GM12878 (cell line): ENCODE measurements around the gene CHERP. TPM values are rescaled to one million over a fixed set of nuclear protein-coding genes. Genes with fewer than 3 reads are reported as not detected.

Source experiments
- BCL11A ChIP-seq: IDR thresholded peaks from 2 replicates; pipeline ENCODE4 v1.6.1; 2011; ENCODE audit warnings: low read depth, low read length
- CBFB ChIP-seq: IDR thresholded peaks from 2 replicates; pipeline ENCODE4 v1.6.1; 2016; ENCODE audit warnings: antibody characterized with exemption, low read depth
- CBX3 ChIP-seq: fragments of 200-600 bp; sonication (generic); IDR thresholded peaks from 2 replicates; pipeline ENCODE4 v1.6.1; 2016; ENCODE audit warnings: low read depth, borderline replicate concordance
- CREM ChIP-seq: IDR thresholded peaks from 2 replicates; pipeline ENCODE4 v1.6.1; 2014; ENCODE audit warnings: antibody characterized with exemption, low read depth
- DPF2 ChIP-seq: fragments of 450-650 bp; IDR thresholded peaks from 2 replicates; pipeline ENCODE4 v1.6.1; 2017; ENCODE audit warnings: mild to moderate bottlenecking
- EGR1 ChIP-seq, 2 experiments: IDR thresholded peaks; 1 replicate in 1 of 2; 2 replicates in 1 of 2; pipeline ENCODE4 v1.6.1; 2011 to 2012; ENCODE audit warnings: low read depth in 2 of 2, low read length in 2 of 2, borderline replicate concordance in 1 of 2, mild to moderate bottlenecking in 1 of 2, moderate library complexity in 1 of 2
- FOXM1 ChIP-seq: IDR thresholded peaks from 2 replicates; pipeline ENCODE4 v1.6.1; 2012; ENCODE audit warnings: low read depth, mild to moderate bottlenecking, inconsistent platforms, low read length, moderate library complexity
- GABPA ChIP-seq: IDR thresholded peaks from 2 replicates; pipeline ENCODE4 v1.6.1; 2014; ENCODE audit warnings: antibody characterized with exemption, low read depth, mild to moderate bottlenecking, inconsistent platforms
- NFYA ChIP-seq: IDR thresholded peaks from 2 replicates; pipeline ENCODE4 v1.6.1; 2011; ENCODE audit warnings: low read depth, mild to moderate bottlenecking, low read length, improper control_type of control experiment, borderline replicate concordance
- NRF1 ChIP-seq: conservative IDR thresholded peaks from 2 replicates; pipeline ENCODE4 v1.6.1; 2011; ENCODE audit warnings: mild to moderate bottlenecking, low read depth, low read length, improper control_type of control experiment
- PAX8 ChIP-seq: fragments of 450-650 bp; IDR thresholded peaks from 2 replicates; pipeline ENCODE4 v1.6.1; 2017; ENCODE audit warnings: mild to moderate bottlenecking, moderate library complexity
- RUNX3 ChIP-seq: IDR thresholded peaks from 2 replicates; pipeline ENCODE4 v1.6.1; 2012; ENCODE audit warnings: low read length, inconsistent platforms
- SMAD1 ChIP-seq: fragments of 450-650 bp; IDR thresholded peaks from 2 replicates; pipeline ENCODE4 v1.6.1; 2018; ENCODE audit warnings: mild to moderate bottlenecking, low read depth; ENCODE audit not compliant: partially characterized antibody
- SMAD5 ChIP-seq: IDR thresholded peaks from 2 replicates; pipeline ENCODE4 v1.6.1; 2016; ENCODE audit warnings: antibody characterized with exemption, low read depth
- STAT1 ChIP-seq: fragments of 450-650 bp; conservative IDR thresholded peaks from 2 replicates; pipeline ENCODE4 v1.6.1; 2014; ENCODE audit warnings: antibody characterized with exemption, mild to moderate bottlenecking
- ZBED1 ChIP-seq: IDR thresholded peaks from 2 replicates; pipeline ENCODE4 v1.6.1; 2016; ENCODE audit warnings: borderline replicate concordance
- ZZZ3 ChIP-seq: IDR thresholded peaks from 2 replicates; pipeline ENCODE4 v1.6.1; 2011; ENCODE audit warnings: low read depth; ENCODE audit not compliant: control insufficient read depth, insufficient read length
- polyA plus RNA-seq, 11 experiments: library from polyadenylated mRNA; depleted of rRNA in 4 of 11; unstranded in 6 of 11; stranded (reverse) in 5 of 11; fragments of >200 nt; fragmentation: Nextera tagmentation in 4 of 11; fragmentation: Illumina TruSeq in 1 of 11; extraction: Ambion mirVana in 4 of 11; extraction: Trizol in 1 of 11; gene quantifications; 1 replicate in 1 of 11; 2 replicates in 10 of 11; pipeline versions ENCODE4 v1.2.1 to v1.2.3, GENCODE V29; 2011 to 2016; ENCODE audit warnings: inconsistent platforms in 2 of 11, missing spikeins in 2 of 11, low read depth in 1 of 11
- total RNA-seq, 4 experiments: library from RNA; depleted of rRNA in 3 of 4; stranded (reverse); fragments of >200 nt in 3 of 4; fragmentation: Illumina TruSeq in 1 of 4; extraction: Trizol in 1 of 4; gene quantifications; 2 replicates each; pipeline versions ENCODE4 v1.2.1 to v1.2.3, GENCODE V29; 2013 to 2021
- TF ChIP-seq, protein P1 (sequence below): fragments of 450-650 bp; IDR thresholded peaks from 2 replicates; pipeline ENCODE4 v1.6.1; 2018; ENCODE audit warnings: borderline replicate concordance, mild to moderate bottlenecking; ENCODE audit not compliant: partially characterized antibody
- TF ChIP-seq, protein P2 (sequence below): fragments of 450-650 bp; formaldehyde crosslinking; IDR thresholded peaks from 2 replicates; pipeline ENCODE4 v1.4.0; 2020; ENCODE audit warnings: mild to moderate bottlenecking, moderate library complexity
- TF ChIP-seq, protein P3 (sequence below): fragments of 450-650 bp; conservative IDR thresholded peaks from 2 replicates; pipeline ENCODE4 v1.6.1; 2017; ENCODE audit warnings: mild to moderate bottlenecking, moderate library complexity
- TF ChIP-seq, protein P4 (sequence below): IDR thresholded peaks from 2 replicates; pipeline ENCODE4 v1.6.1; 2012; ENCODE audit warnings: low read depth, low read length, improper control_type of control experiment

The CHERP gene
- total and polyA plus RNA-seq, 10 of the 15 experiments (the other 5 are each of a cell fraction or from before 2014, with no cell fraction given) = 0.66 to 65.3 (median 12.2) TPM

DNA sequence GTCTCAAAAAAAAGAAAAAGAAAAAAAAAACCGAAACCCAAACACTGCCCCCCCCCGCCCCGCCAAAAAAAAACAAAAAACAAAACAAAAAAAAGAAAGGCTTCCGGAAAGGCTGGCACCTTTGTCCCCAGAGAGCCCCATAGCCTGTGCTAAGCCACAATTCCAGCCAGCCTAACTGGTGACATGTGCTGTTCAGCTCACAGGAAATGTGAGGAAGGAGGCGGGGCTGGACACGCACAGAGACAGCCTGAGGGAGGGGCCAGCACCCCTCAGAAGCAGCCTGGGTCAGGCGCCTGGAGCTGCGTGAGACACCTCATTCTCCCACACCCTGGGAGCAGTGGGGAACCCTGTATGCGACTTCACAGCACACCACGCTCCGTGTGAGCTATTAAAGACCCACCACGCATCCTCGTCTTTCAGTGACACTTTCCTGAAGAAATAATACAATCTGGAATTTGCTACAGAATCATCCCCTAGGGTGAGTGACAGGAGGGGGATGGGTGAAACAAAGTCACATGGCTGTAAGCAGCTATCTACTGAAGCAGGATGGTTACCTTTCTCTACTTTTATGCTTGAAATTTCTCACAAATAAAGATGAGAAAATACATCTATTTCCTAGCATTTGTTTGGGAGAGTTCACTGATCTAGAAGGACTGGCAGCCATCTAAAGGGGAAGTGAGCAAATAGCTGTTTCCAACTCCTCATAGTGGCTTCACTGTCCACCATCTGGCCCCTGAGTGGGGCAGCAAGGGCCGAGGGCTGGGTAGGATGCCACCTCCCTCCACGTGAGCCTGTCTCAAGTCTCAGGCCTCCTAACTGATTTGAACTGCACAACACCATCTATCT, 42.2 kb upstream of the CHERP start (continued):
- TF ChIP-seq, protein P1, sequence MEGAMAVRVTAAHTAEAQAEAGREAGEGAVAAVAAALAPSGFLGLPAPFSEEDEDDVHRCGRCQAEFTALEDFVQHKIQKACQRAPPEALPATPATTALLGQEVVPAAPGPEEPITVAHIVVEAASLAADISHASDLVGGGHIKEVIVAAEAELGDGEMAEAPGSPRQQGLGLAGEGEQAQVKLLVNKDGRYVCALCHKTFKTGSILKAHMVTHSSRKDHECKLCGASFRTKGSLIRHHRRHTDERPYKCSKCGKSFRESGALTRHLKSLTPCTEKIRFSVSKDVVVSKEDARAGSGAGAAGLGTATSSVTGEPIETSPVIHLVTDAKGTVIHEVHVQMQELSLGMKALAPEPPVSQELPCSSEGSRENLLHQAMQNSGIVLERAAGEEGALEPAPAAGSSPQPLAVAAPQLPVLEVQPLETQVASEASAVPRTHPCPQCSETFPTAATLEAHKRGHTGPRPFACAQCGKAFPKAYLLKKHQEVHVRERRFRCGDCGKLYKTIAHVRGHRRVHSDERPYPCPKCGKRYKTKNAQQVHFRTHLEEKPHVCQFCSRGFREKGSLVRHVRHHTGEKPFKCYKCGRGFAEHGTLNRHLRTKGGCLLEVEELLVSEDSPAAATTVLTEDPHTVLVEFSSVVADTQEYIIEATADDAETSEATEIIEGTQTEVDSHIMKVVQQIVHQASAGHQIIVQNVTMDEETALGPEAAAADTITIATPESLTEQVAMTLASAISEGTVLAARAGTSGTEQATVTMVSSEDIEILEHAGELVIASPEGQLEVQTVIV = peak; percentile 70
- TF ChIP-seq CBFB (peak; percentile 46; the same call in 1 of the 2 replicates), CREM (peak; percentile 61), BCL11A (0 out of 2 replicates have a peak, but pooled peaks have one; percentile 7), EGR1 (IDR thresholded peaks at IDR 0.05; ENCODE audit: borderline replicate concordance in 1 of 2, low read depth in 2 of 2, low read length in 2 of 2) (no peak), NRF1 (0 out of 2 replicates have a peak, but pooled peaks have one; percentile 27), PAX8 (no peak), ZZZ3 (no peak), NFYA (no peak), CBX3 (no peak), SMAD5 (peak; percentile 57; the same call in 1 of the 2 replicates), GABPA (no peak), DPF2 (no peak; the same call in 1 of the 2 replicates), ZBED1 (no peak; the same call in 1 of the 2 replicates), STAT1 (no peak), SMAD1 (peak; percentile 94), FOXM1 (no peak), RUNX3 (no peak)
- TF ChIP-seq, protein P2, sequence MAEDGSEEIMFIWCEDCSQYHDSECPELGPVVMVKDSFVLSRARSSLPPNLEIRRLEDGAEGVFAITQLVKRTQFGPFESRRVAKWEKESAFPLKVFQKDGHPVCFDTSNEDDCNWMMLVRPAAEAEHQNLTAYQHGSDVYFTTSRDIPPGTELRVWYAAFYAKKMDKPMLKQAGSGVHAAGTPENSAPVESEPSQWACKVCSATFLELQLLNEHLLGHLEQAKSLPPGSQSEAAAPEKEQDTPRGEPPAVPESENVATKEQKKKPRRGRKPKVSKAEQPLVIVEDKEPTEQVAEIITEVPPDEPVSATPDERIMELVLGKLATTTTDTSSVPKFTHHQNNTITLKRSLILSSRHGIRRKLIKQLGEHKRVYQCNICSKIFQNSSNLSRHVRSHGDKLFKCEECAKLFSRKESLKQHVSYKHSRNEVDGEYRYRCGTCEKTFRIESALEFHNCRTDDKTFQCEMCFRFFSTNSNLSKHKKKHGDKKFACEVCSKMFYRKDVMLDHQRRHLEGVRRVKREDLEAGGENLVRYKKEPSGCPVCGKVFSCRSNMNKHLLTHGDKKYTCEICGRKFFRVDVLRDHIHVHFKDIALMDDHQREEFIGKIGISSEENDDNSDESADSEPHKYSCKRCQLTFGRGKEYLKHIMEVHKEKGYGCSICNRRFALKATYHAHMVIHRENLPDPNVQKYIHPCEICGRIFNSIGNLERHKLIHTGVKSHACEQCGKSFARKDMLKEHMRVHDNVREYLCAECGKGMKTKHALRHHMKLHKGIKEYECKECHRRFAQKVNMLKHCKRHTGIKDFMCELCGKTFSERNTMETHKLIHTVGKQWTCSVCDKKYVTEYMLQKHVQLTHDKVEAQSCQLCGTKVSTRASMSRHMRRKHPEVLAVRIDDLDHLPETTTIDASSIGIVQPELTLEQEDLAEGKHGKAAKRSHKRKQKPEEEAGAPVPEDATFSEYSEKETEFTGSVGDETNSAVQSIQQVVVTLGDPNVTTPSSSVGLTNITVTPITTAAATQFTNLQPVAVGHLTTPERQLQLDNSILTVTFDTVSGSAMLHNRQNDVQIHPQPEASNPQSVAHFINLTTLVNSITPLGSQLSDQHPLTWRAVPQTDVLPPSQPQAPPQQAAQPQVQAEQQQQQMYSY (CRISPR knock-in tag) = no peak; the same call in 1 of the 2 replicates
- TF ChIP-seq, protein P3, sequence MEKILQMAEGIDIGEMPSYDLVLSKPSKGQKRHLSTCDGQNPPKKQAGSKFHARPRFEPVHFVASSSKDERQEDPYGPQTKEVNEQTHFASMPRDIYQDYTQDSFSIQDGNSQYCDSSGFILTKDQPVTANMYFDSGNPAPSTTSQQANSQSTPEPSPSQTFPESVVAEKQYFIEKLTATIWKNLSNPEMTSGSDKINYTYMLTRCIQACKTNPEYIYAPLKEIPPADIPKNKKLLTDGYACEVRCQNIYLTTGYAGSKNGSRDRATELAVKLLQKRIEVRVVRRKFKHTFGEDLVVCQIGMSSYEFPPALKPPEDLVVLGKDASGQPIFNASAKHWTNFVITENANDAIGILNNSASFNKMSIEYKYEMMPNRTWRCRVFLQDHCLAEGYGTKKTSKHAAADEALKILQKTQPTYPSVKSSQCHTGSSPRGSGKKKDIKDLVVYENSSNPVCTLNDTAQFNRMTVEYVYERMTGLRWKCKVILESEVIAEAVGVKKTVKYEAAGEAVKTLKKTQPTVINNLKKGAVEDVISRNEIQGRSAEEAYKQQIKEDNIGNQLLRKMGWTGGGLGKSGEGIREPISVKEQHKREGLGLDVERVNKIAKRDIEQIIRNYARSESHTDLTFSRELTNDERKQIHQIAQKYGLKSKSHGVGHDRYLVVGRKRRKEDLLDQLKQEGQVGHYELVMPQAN = 0 out of 2 replicates have a peak, but pooled peaks have one; percentile 6
- TF ChIP-seq, protein P4, sequence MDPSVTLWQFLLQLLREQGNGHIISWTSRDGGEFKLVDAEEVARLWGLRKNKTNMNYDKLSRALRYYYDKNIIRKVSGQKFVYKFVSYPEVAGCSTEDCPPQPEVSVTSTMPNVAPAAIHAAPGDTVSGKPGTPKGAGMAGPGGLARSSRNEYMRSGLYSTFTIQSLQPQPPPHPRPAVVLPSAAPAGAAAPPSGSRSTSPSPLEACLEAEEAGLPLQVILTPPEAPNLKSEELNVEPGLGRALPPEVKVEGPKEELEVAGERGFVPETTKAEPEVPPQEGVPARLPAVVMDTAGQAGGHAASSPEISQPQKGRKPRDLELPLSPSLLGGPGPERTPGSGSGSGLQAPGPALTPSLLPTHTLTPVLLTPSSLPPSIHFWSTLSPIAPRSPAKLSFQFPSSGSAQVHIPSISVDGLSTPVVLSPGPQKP = peak; percentile 74
